ENCODE results near the gene L3MBTL3.
"Not testable (repeated sequence)": the region's sequence is repeated elsewhere in the genome, so short reads cannot be mapped to it uniquely, and the experiment has no call there.

L3MBTL3 gene

DNA sequence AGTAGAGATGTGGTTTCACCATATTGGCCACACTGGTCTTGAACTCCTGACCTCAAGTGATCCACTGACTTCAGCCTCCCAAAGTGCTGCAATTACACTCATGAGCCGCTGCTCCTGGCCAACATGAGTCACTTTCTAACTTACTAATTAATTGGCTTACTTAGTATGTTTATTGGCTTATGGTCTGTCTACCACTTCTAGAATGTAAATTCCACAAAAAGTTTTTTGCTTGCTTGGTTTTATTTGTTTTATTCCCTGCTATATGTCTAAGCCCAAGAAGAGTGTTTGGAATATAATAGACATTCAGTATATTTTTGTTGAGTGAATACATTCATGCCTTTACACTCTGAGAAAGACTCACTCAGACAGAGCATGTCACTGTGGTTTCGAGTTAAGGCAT is 118.4 kb downstream of the L3MBTL3 start:
- no peak for TF ChIP-seq ZFX (IDR thresholded peaks at IDR 0.05)
- TF ChIP-seq, protein P1, sequence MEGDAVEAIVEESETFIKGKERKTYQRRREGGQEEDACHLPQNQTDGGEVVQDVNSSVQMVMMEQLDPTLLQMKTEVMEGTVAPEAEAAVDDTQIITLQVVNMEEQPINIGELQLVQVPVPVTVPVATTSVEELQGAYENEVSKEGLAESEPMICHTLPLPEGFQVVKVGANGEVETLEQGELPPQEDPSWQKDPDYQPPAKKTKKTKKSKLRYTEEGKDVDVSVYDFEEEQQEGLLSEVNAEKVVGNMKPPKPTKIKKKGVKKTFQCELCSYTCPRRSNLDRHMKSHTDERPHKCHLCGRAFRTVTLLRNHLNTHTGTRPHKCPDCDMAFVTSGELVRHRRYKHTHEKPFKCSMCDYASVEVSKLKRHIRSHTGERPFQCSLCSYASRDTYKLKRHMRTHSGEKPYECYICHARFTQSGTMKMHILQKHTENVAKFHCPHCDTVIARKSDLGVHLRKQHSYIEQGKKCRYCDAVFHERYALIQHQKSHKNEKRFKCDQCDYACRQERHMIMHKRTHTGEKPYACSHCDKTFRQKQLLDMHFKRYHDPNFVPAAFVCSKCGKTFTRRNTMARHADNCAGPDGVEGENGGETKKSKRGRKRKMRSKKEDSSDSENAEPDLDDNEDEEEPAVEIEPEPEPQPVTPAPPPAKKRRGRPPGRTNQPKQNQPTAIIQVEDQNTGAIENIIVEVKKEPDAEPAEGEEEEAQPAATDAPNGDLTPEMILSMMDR (conservative IDR thresholded peaks at IDR 0.05), result no peak
- no peak overlapping the region for H3K27ac ChIP-seq

DNA sequence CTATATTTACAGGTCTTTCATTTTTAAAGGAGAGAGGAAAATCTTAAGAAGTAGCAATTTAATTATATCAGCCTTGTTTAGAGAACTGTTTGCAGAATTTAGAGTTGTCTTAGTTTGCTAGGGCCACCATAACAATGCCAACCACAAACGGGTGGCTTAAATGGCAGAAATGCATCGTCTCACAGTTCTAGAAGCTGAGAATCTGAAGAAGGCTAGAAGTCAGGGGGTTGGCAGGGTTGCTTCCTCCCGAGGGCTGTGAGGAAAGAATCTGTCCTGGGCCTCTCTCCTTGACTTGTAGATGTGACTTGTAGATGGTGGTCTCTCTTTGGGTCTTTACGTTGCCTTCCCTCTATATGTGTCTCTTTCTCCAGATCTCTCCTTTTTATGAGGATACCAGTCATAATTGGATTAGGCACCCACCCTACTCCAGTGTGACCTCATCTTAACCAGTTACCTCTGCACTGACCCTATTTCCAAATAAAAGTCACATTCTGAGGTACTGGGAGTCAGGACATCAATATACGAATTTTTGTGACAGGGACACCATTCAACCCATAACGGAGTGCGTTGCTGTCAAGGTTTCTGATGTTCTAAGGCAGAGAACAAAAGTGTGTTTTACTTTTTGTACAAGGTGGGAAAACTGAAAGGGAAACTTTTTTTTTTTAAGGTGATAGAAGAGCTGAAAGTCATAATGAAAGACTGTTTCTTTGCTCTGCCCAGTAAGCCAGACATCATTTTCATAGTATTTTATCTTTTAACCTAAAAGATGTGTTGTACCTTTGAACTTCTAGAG is 119.9 kb downstream of the L3MBTL3 start:
- TF ChIP-seq, protein P1 (conservative IDR thresholded peaks at IDR 0.05), result no peak
- TF ChIP-seq ZFX (IDR thresholded peaks at IDR 0.05), result no peak
- H3K27ac ChIP-seq, result no peak overlapping the region

DNA sequence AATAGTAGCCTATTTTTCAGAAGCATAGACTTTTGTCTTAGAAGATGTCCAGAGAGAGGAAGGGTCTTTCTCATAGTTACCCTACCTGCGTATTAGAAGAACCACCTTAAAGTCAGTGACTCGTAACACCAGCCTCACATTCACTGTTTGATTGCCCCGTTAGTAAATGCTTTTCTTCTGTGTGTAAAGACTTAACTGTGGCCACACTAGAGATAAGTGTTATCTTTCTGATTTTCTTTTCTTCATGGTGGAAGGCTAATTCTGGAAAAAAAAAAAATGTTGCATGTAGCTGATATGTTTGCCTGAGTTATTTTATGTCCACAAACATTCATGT is 120.5 kb downstream of the L3MBTL3 start:
- no peak overlapping the region for H3K27ac ChIP-seq
- no peak for TF ChIP-seq ZFX (IDR thresholded peaks at IDR 0.05)
- TF ChIP-seq, protein P1 (conservative IDR thresholded peaks at IDR 0.05), result no peak

DNA sequence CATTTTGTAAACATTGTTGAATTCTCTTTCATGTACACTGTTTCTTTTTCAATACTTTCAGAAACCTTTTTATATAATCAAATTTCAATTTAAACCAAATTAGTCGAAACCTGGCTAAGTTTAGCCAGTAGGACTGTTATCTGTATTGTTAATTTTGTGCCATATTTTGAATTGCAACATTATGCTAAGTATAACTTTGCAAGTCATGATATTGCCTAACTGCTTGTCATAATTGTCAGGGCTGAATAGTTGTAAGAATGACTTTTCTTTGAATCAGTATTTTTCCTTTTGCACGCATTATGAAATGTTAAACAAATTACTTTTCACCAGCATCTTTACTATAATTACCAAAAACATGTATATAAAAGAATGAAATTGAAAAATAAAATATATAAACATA is 121.7 kb downstream of the L3MBTL3 start:
- TF ChIP-seq, protein P1 (conservative IDR thresholded peaks at IDR 0.05), result no peak
- TF ChIP-seq ZFX (IDR thresholded peaks at IDR 0.05), result no peak
- H3K27ac ChIP-seq, result no peak overlapping the region

DNA sequence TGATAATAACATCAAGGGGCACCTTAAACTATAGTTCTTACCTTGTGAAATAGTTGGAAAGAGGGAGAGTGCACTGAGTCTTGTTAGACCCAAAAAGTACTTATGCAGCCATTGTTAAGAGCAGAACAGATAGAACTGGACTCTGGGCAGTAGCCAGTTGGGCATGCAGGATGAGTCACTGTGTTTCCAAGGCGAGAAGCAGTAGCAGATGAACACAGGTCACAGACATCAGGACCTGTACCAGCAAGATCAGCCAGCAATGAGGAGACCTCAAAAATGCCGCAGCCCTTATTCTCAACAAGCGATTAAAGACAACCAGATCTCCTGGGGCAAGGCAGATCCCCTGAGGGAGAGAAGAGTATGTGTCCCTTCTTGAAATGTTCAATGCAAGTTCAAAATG is 125.3 kb downstream of the L3MBTL3 start:
- no peak overlapping the region for H3K27ac ChIP-seq
- TF ChIP-seq, protein P1 (conservative IDR thresholded peaks at IDR 0.05), result no peak

DNA sequence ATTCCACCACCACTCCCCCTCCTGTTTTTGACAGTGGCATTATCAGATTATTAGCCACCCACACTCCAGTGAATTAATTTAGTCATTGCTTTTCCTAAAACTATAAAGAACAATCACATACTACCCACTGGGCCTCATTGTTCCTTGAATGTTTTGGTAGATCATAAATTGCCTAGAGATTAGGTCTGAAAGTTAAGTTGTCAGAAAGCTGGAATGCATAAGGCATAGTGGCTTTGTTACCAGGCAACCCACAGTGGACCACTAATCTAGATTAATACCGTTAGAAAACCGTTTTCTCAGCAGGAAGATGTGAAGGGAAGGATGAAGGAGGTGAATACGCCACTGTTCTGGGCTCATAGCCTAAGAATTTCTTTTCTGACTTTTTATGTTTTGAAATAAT is 128.7 kb downstream of the L3MBTL3 start:
- TF ChIP-seq ZFX (IDR thresholded peaks at IDR 0.05), result no peak
- TF ChIP-seq, protein P1 (conservative IDR thresholded peaks at IDR 0.05), result no peak
- no peak overlapping the region for H3K27ac ChIP-seq

DNA sequence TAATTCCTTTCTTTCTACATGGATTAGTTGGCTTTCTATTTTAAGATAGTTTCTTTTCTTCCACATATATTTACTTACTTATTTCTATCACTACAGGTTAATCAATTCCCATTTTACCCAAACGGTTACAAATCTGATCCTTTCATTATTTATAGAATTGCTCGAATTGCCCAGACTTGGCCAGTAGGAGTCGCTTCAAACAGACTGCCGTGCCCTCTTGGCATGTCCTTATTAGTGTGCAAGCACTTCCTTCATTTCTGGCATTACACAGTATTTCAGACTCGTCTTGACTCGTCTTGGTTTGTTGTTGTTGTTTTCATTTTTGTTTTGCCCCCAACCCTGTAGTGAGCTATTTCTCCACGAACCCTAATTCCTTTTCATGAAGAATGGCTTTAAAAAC is 129.8 kb downstream of the L3MBTL3 start:
- TF ChIP-seq, protein P1 (conservative IDR thresholded peaks at IDR 0.05), result peak; percentile 72
- no peak for TF ChIP-seq ZFX (IDR thresholded peaks at IDR 0.05)
- no peak overlapping the region for H3K27ac ChIP-seq

DNA sequence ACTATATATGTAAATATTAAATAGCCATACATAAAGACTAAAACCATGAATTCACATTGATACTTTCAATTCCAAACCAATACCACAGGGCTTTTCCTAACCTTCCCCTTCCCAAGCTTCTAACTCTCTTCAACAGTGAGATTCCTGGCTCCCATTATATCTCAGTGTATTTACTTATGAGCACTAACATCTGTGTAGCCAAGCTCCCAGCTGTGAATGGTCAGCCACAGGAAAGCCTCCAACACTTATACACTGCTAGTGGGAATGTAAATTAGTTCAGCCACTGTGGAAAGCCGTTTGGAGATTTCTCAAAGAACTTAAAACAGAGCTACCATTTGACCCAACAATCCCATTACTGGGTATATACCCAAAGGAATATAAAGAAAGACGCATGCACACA is 130.6 kb downstream of the L3MBTL3 start:
- H3K27ac ChIP-seq, result not testable (repeated sequence)
